ENCODE measurements around the gene MSI2. TPM values are rescaled to one million over a fixed set of nuclear protein-coding genes. Genes with fewer than 3 reads are reported as not detected.

MSI2 gene
- total and polyA plus RNA-seq, 2 donors (not counting 3 experiments of a cell fraction or from before 2014, with no cell fraction given) = 20.9 to 59.3 TPM

DNA sequence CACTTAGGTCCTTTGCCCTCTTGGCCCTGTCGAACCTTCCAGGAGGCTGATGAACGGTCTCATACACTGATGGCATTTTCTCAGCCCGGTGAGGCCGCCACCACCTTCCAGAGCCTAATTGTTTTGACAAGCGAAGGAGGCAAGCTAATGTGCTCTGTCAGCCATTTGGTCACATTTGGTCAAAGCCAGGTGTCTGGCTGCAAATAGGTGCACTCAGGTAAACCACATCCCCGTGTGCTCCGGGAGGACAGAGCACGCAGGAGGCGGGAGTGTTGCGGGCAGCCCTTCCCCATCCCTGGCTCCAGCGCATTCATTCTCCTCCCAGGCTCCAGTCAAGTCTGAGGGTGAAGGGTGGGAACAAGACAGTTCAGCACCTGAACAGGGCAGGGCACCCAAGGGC lies 240.1 kb downstream of the MSI2 start:
- Histone ChIP-seq H3K9me1 (replicated peaks; ENCODE audit: control insufficient read depth, extremely low read depth, insufficient read depth, low read length) (no peaks in the 10 kb centered on the region), H3K79me2 (ENCODE audit: control insufficient read depth, insufficient read depth, low read length) (no peaks in the 10 kb centered on the region), H3K4me2 (ENCODE audit: insufficient read depth, low read length) (no peak overlapping the region), H3K36me3 (ENCODE audit: control insufficient read depth in 2 of 2, extremely low read depth in 1 of 2, insufficient read depth in 2 of 2, low read length in 2 of 2) (no peaks in the 10 kb centered on the region), H3K9me3 (replicated peaks; ENCODE audit: control insufficient read depth, insufficient read depth, low read length) (no peaks in the 10 kb centered on the region), H3K4me3 (replicated peaks in 1 of 3; ENCODE audit: insufficient read depth in 1 of 3, low read depth in 1 of 3, low read length in 3 of 3) (no peak overlapping the region), H3K27me3 (ENCODE audit: control insufficient read depth in 2 of 2, insufficient read depth in 2 of 2, low read length in 2 of 2) (no peaks in the 10 kb centered on the region), H3K27ac (ENCODE audit: insufficient read depth, low read depth, low read length) (no peak overlapping the region), H3K4me1 (ENCODE audit: control insufficient read depth, extremely low read depth, insufficient read depth, low read length) (no peaks in the 10 kb centered on the region), H3K9ac (replicated peaks; ENCODE audit: extremely low read depth, insufficient read depth, low read length) (no peak overlapping the region), H2AFZ (ENCODE audit: low read depth, low read length) (no peak overlapping the region), H4K20me1 (replicated peaks; ENCODE audit: control insufficient read depth, extremely low read depth, insufficient read depth, low read length) (peaks cover 3% of the 10 kb centered on the region)
- POLR2A ChIA-PET = no interaction called here
- FAIRE-seq (no peak), DNase-seq (ENCODE audit: low read depth, low spot score) (no peak)
- BruUV-seq (replicated peaks) = no TSS peak
- dilution Hi-C loops (cut with MboI; ENCODE audit: extremely low pct_ligation_motif_present, low sequenced_read_pairs) (no loop called here), intact Hi-C loops (cut with micrococcal nuclease) (no loop called here)
- no peak for TF ChIP-seq MYC (IDR thresholded peaks at IDR 0.05; ENCODE audit: low read depth, low read length)
- TF ChIP-seq, protein P1, sequence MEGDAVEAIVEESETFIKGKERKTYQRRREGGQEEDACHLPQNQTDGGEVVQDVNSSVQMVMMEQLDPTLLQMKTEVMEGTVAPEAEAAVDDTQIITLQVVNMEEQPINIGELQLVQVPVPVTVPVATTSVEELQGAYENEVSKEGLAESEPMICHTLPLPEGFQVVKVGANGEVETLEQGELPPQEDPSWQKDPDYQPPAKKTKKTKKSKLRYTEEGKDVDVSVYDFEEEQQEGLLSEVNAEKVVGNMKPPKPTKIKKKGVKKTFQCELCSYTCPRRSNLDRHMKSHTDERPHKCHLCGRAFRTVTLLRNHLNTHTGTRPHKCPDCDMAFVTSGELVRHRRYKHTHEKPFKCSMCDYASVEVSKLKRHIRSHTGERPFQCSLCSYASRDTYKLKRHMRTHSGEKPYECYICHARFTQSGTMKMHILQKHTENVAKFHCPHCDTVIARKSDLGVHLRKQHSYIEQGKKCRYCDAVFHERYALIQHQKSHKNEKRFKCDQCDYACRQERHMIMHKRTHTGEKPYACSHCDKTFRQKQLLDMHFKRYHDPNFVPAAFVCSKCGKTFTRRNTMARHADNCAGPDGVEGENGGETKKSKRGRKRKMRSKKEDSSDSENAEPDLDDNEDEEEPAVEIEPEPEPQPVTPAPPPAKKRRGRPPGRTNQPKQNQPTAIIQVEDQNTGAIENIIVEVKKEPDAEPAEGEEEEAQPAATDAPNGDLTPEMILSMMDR (IDR thresholded peaks at IDR 0.05; ENCODE audit: extremely low read depth in 1 of 2, insufficient read depth in 1 of 2, low read depth in 1 of 2, low read length in 2 of 2) = no peak
- no peak for TF ChIP-seq POLR2AphosphoS5 (IDR thresholded peaks at IDR 0.05; ENCODE audit: insufficient read depth, low read depth, low read length)
- no peak for TF ChIP-seq FOS (IDR thresholded peaks at IDR 0.05; ENCODE audit: borderline replicate concordance, insufficient read depth, low read length)
- CTCF ChIA-PET = interaction anchor here (1.8 kb wide), 1 partner anchor 10 kb away, joined by 4 read pairs; no protein-coding TSS in a partner anchor

- no peak overlapping the region for H3K27ac ChIP-seq (ENCODE audit: insufficient read depth, low read depth, low read length)
- no peak for TF ChIP-seq MYC (IDR thresholded peaks at IDR 0.05; ENCODE audit: low read depth, low read length)
- TF ChIP-seq JUN (IDR thresholded peaks at IDR 0.05; ENCODE audit: borderline replicate concordance, insufficient read depth, insufficient read length, low read depth) = no peak
- no peak for TF ChIP-seq POLR2AphosphoS5 (IDR thresholded peaks at IDR 0.05; ENCODE audit: insufficient read depth, low read depth, low read length)
- TF ChIP-seq GATA2 (IDR thresholded peaks at IDR 0.05; ENCODE audit: insufficient read depth, insufficient read length, low read depth, low read length) = no peak
- no peak for TF ChIP-seq FOS (IDR thresholded peaks at IDR 0.05; ENCODE audit: borderline replicate concordance, insufficient read depth, low read length)
- TF ChIP-seq, protein P2, sequence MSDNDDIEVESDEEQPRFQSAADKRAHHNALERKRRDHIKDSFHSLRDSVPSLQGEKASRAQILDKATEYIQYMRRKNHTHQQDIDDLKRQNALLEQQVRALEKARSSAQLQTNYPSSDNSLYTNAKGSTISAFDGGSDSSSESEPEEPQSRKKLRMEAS (IDR thresholded peaks at IDR 0.05; ENCODE audit: insufficient read depth, insufficient read length) = no peak
- TF ChIP-seq, protein P1 (IDR thresholded peaks at IDR 0.05; ENCODE audit: extremely low read depth in 1 of 2, insufficient read depth in 1 of 2, low read depth in 1 of 2, low read length in 2 of 2) = no peak
- TF ChIP-seq POLR2A (IDR thresholded peaks at IDR 0.05; ENCODE audit: low read depth, low read length) = no peak
- TF ChIP-seq EZH2 (IDR thresholded peaks at IDR 0.05; ENCODE audit: borderline replicate concordance, low read depth, low read length, severe bottlenecking) = no peak
- POLR2A ChIA-PET = no interaction called here
- H3K9ac ChIP-seq (replicated peaks; ENCODE audit: extremely low read depth, insufficient read depth, low read length) = no peak overlapping the region
- CTCF ChIA-PET = interaction anchor here (1.5 kb wide), 1 partner anchor 255 kb away, joined by 7 read pairs; no protein-coding TSS in a partner anchor
- no TSS peak for BruUV-seq (replicated peaks)
- no peaks in the 10 kb centered on the region for H3K4me1 ChIP-seq (ENCODE audit: control insufficient read depth, extremely low read depth, insufficient read depth, low read length)
- no peak overlapping the region for H3K4me2 ChIP-seq (ENCODE audit: insufficient read depth, low read length)
- no peak overlapping the region for H3K4me3 ChIP-seq (replicated peaks in 1 of 3; ENCODE audit: insufficient read depth in 1 of 3, low read depth in 1 of 3, low read length in 3 of 3)
- peaks cover 3% of the 10 kb centered on the region for H4K20me1 ChIP-seq (replicated peaks; ENCODE audit: control insufficient read depth, extremely low read depth, insufficient read depth, low read length)
- H3K79me2 ChIP-seq (ENCODE audit: control insufficient read depth, insufficient read depth, low read length) = no peaks in the 10 kb centered on the region
- FAIRE-seq = no peak
- H3K9me3 ChIP-seq (replicated peaks; ENCODE audit: control insufficient read depth, insufficient read depth, low read length) = no peaks in the 10 kb centered on the region
- intact Hi-C loops (cut with micrococcal nuclease) (no loop called here), dilution Hi-C loops (cut with MboI; ENCODE audit: extremely low pct_ligation_motif_present, low sequenced_read_pairs) (no loop called here)
- no peak for DNase-seq (ENCODE audit: low read depth, low spot score)
- H3K9me1 ChIP-seq (replicated peaks; ENCODE audit: control insufficient read depth, extremely low read depth, insufficient read depth, low read length) = no peaks in the 10 kb centered on the region
- H3K27me3 ChIP-seq (ENCODE audit: control insufficient read depth in 2 of 2, insufficient read depth in 2 of 2, low read length in 2 of 2) = no peaks in the 10 kb centered on the region
- H2AFZ ChIP-seq (ENCODE audit: low read depth, low read length) = no peak overlapping the region
- no peaks in the 10 kb centered on the region for H3K36me3 ChIP-seq (ENCODE audit: control insufficient read depth in 2 of 2, extremely low read depth in 1 of 2, insufficient read depth in 2 of 2, low read length in 2 of 2)
Measured at GRCh38 chr17:57498443-57498842, 242.1 kb downstream of the MSI2 start.

All from endothelial cell of umbilical vein (primary cell).